Islet of Langerhans (tissue), 1 donor: ENCODE measurements around the gene NAALADL2.

Experiments
- FAIRE-seq: peaks from one replicate; lab custom pipeline; 2011; peaks lifted over from hg19 to GRCh38; lab: Jason Lieb, UNC

The NAALADL2 gene

DNA sequence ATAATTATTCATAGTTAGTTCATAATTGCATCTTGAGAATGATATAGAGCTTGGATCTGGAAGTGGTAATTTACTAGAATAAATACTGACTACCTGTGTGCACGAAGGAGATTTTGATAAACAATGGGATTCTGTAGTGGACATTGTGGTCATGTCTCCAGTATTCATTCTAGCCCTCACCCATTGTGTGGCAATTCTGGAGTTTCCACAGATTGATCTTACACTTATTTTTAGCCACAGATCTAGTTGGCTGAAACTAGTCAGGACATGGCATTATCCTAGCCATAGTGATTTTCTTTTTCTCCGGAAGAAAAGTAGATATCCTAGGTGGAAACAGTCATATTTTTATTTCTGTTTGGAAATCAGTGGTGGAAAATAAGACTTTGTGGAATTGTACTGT, 833.1 kb downstream of the NAALADL2 start:
- no peak for FAIRE-seq

DNA sequence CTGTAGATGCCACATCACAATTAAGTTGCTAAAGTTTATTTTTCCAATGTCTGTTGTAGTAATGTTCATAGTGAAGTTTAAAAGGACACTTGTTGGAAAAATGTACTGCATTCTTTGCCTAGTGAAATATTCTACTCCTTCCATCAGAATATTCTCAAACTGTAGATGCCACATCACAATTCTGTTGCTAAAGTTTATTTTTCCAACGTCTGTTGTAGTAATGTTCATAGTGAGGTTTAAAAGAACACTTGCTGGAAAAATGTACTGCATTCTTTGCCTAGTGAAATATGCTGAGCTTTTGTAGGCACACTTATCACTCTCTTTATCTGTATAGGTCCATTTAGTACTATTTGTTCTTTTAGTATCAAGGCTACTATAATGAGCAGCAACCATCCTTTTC, 836.1 kb downstream of the NAALADL2 start:
- no peak for FAIRE-seq

DNA sequence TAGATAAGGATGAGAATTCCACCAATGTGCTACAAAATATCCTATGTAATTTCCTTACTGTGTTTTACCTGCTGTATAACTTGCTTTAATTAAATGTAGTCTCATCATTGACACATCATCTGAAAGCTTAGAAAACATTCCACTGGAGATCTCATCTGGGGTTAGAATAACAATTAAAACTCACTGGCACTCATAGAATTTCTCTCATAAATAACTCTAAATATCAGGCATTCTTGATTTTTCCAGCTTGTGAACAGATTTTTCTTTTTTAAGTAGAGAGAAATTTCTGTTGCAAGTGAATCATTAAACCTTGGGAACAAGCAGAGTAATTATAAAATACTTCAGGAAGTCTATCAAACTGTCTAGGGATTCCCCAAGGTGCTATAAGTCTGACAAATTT, 843.8 kb downstream of the NAALADL2 start:
- no peak for FAIRE-seq

DNA sequence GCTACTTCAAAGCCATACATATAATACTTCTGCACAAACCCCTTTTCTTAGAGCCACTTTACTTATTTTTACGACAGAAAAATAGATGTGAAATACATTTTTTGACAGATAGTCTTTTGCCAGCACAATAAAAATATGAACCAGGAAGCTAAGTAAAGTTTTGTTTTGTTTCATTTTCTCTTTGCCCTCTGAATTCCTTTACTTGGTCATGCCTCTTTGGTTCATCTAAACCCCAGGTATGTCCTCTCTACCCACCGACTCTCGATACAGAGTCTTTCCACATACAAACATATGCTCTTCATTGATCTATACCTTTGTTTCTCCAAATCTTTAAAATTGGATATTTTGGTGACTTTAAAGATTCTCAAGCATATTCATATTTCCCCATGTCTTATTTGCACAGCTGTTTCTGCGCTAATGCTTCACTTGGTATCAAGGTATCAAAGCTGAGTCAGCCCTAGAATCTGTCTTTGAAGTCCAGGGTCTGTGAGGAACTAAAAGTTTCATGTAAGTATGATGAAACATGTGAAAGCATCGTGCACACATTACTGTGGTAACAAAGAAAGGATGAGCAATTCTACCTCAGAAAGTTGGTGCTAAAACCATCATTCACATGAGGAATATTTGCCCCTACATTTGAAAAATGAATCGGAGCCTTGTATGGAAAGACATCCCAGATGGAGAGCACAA, 845.4 kb downstream of the NAALADL2 start:
- FAIRE-seq, result no peak

DNA sequence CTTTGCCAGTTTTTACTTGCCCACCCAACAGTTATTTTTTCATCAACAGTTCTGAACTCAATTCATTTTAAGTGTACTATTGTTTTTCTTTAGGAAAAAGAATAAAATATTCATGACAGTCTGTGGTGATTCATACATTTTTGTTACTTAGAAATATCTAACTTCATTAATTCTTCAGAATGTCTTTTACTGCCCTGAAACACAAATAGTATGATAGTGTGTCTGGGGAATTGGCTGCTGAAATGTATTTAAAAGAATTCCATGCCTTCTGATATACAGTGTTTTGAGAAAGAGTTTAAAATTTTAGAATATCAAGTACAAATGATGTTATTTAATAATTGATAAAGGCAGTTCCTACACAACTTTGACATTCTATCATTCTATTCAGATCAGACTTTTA, 854.1 kb downstream of the NAALADL2 start:
- no peak for FAIRE-seq

DNA sequence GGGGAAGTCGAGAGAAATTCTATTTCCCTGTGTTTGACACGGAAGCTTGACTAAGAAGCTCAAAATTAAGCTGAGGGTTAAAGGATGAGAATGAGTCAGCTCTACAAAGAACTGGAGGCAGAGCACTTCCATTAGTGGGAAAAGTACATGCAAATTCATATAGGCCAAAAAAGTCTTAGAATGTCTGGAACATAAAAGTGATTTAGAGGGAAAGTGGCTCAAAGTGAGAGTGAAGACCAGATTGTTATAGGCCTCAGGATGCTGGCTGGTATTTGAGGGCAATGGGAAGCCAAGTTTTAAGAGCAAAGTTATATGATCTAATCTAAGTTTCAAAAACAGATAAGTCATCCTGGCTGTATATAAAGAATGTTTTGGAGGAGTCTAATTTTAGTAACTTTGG, 857.3 kb downstream of the NAALADL2 start:
- no peak for FAIRE-seq

DNA sequence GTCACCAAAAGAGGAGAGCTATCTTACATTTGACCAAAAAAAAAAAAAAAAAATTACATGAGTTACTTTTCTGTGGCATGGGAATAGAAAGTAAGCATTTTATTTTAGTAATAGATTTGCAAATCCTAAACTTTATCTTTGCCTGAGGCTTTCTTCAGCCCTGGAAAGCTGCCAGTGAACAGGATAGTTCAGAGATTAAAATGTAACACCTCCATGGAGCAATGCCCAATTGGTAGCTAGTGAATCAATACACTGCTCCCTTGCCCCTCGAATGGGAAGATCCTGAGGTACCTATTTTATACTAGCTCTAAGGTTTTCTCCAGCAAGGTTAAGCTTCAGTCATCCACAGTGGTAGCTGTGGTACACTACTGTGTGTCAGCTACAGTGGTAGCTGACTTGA, 867.1 kb downstream of the NAALADL2 start:
- no peak for FAIRE-seq

DNA sequence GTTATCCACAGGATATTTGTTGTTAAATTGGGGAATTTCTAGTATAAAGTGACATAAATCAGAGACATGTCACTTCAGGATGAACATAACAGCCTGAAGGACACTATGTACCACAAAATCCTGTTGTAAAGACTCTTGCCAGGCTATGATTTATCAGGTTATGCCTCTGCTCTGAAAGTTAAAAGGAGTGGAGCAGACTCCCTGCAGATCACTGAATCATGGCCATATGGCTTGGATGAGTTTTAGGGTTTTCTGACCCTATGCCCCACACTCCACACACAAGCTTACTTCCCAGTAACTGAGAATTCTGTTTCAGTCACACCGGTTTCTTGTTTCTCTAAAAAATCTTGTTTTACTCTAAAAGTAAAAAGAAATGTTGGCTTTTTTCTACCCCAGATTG, 869.4 kb downstream of the NAALADL2 start:
- no peak for FAIRE-seq

DNA sequence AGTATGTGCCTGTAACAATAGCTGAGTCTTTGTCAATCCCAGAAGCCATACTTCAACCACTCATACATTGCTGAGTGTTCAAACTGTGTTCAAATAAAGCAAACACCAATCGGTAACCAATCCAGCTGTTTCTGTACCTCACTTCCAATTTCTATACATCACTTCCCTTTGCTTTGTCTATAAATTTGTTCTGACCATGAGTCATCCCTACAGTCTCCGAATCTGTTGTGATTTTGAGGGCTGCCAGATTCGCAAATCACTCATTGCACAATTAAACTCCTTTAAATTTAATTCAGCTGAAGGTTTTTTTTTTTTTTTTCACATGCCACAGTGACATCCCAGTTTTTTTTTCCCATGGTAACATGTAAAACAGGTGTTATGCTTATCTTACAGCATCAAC, 870.3 kb downstream of the NAALADL2 start:
- no peak for FAIRE-seq

DNA sequence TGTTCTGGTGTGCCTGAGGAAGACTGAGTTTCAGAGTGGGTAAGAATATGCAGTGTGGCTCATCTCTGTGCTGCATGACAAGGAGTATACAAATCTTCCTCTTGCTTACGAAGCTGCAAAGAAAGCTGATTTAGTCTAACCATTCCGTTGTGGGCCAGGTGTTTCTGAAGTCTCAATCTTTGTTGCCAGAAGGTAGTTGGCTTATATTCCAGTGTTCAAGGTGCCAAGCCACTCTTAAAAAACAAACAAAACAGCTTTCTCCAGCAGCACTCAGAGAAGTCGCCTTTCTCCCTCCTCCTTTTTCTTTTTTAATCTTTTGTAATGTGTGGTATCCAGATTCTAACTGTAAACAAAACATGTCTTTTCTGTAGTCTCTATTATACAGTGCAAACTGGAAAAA, 872.4 kb downstream of the NAALADL2 start:
- no peak for FAIRE-seq

DNA sequence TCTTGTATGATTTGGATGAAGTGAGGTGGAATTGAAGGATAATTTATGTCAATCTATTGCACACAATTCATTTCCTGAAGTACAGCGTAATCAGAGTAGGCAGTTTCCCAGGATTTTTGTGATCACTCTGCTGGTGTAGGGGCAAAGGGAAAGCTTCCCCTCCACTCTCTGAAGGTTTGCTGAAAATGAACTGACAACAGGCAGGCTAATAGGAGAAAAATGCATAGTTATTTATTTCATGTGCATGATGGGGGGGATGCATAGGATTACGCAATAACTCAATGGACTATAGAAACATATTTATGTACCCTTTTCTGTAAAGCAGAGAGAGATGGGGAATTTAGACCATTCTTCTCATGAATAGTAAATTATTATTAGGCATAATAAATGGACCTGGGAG, 872.9 kb downstream of the NAALADL2 start:
- FAIRE-seq, result no peak

DNA sequence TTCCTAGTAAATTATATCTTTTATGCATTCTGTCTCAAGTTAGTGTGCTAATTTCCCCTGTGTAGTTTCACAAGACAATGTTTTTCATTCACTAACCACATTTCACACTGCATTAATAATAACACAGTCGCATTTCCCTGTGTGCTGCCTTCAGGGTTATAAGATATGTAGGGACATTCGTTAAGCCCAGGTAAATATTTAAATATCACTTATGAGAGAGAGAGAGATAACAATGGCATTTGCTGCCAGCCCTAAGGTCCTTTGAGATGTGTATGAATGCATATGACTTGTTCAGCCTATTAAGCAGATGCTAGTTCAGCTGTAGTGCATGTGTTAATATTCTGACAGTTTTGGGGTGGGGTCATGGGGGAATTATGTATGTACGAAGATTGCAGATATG, 876.7 kb downstream of the NAALADL2 start:
- no peak for FAIRE-seq

DNA sequence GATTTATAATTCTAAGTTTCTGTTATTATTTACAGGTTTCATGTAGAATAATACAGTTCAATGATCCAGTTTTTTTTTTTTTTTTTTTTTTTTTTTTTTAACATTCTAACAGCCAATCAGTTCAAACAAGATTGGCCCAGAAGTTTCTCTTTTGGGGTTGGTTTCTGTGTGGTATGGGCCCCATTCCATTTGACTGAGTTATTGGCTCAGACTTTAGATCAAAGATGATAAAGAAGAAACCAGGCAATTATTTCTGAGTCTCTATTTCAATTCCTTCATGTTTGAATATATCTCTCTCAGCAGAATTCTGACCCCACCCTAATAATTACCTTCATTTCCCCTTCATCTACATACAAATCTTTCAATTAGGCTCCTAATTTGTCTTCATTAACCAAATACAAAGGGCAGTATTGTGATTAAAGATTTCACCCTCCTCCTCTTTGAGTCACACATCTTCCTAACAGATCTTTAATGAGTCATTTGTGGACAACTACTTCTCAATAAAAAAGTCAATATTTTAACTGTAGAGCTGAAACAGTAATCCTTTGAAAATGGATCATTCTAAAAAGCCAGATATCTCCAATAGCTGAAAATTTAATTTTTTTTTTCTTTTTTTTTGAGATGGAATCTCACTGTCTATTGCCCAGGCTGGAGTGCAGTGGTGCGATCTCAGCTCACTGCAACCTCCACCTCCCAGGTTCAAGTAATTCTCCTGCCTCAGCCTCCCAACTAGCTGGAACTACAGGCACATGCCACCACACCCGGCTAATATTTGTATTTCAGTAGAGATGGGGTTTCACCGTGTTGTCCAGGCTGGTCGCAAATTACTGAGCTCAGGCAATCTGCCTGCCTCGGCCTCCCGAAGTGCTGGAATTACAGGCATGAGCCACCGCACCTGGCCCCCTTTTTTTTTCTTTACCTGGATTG, 878.8 kb downstream of the NAALADL2 start:
- FAIRE-seq, result no peak

DNA sequence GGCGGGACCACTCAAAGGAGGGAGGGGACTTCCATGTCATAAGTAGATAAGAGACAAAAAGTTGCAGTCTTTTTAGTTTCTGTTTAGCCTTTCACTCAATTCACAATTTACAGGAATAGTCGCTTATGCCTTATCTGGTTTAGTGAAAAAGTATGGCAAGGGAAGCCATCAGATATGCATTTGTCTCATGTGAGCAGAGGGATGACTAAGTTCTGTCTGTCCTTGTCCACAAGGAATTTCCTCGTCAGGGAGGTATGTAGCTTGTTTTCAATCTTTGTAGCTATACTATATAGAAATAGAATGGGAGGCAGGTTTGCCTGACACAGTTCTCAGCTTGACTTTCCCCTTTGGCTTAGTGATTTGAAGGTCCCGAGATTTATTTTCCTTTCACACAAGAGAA, 882.8 kb downstream of the NAALADL2 start:
- no peak for FAIRE-seq

DNA sequence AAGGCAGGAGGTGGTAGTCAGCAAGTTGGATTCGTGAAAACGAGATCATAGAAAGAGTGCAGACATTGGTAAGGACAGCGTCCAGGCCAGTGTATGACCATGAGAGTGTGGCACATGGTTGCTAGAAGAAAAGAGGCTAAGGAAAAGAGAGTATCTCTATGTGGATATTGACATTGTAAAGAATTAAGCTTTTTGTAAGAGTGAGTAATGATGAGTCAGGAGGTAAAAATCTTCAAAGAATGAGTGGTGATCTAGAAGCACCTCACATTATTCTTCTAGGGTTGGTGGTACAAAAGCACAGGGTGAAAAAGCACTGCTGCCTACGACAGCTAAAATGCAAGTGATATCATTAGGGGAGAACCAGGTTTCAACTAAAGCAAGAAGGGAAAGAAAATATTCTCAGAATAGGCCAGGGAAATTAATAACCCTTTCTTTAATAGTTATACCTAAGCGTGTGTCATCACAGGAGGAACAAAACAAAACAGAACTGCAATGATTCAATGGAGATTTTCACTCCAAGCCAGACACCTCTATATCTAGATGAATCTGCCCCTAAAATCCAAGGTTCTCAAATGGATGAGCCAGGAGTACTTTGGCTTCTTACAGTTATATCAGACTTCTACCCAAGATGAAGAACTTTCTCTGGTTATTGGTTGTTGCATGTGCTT, 884.7 kb downstream of the NAALADL2 start:
- FAIRE-seq, result no peak

DNA sequence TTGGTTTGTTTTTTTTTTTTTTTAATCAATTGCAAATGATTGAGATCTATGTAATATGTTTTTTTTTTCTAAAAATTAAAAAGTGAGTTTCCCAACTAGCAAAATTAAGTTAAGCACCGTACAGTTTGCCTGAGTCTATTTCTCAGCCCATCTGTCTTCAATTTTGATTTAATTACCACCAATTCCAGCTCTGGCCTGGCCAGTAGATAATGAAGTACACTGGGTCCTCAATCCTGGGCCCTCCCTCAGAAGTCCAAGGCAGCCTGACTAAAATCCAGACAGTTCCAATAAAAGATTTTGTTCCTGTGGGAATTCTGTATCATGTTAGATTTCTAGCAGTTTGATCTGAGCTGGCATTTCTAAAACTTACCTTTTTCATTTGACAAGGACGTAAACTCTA, 887.2 kb downstream of the NAALADL2 start:
- no peak for FAIRE-seq

DNA sequence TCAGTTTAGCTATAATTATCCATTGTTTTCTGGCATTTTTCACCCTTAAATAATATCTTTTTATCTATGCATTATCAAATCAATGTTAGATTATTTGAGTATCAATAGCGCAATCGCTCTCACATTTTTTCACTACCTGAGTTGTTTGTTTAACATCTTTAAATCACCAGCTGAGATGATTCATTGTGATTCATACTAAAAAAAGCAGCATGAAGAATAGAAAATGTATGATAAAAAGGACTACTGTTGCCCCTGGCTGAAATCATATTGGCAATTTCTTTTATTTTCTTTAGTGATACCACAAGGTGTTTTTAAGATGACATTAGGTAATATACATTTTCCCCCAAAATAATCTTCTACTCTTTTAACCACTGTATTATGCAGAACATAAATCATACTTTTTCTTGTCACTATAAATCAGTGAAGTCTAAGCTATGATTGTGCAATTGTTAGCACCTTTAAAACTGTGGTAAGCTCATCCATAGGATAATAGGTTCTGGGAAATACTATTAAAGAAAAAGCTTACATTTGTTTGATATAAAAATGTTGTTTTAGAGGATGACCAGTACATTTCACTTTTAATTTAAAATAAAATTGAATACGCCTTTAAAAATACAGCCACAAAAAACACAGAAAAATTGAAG, 889.1 kb downstream of the NAALADL2 start:
- no peak for FAIRE-seq

DNA sequence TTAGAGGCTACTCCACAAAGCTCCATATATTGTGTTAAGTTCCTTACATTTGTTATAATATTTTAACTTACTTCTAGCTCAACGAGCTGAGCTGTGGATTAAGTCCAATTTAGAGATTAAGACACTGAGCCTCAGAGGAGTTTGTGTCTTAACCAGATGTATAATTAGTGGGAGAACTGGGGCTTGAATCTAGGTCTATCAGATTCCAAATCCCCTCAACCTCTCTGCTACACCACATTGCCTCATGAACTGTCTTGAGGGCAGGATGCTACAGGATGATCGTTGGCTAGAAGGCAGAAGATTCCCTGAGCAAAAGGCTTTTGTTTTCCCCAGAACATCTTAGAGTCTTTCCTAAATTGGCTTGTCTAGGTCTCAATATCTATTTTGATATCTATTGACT, 890.8 kb downstream of the NAALADL2 start:
- FAIRE-seq, result no peak

DNA sequence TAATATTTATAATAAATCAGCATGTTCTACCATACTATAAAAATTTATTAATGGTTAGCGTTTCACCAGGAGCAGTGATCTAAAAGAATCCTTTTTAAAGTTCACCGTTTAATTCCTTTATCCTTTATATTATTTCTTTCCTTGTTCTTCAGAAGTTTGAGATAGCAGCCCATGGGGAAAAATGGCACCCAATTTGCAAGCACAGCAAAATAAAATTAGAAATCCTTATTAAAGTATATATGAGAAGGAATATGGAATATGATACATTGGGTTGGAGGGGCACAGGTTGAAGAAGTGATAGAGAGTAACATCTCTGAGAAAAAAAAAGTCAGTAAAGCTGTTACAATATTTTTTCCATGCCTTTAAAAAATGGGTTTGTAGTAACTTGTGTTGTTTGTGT, 892.0 kb downstream of the NAALADL2 start:
- no peak for FAIRE-seq

DNA sequence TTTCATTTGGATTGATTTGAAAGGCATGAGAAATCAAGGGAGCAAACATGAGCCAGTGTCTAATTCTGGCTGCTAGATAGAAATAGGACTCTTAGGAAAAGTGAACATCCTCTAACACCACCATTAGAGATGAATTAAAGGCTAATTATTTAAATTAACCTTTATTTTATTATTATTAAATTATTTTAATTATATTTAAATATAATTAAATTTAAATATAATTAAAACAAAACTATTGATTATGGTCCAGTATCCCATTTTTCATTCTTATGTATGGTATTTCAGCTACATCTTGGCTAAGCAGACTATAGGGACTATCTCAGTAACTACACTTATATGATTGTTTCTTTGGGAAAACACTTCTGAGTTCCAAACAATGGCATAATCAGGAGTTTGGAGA, 904.8 kb downstream of the NAALADL2 start:
- no peak for FAIRE-seq

DNA sequence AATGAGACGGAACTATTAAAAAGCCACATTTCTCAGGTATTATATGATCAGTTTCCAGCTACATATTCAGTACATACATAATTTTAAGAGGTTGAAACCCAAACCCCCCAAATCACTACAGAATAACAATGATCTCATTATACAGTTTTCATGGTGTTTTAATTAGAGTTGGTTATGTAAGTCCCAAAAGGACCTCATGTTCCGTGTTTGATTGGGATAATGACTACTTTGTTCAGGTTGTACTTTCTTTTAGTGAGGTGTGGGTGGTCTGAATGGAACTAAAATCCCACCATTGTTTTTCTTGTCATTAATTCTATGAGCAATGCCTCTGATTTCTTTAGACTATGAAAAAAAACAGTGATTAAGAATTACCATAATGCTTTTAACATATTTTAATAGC, 905.6 kb downstream of the NAALADL2 start:
- no peak for FAIRE-seq

DNA sequence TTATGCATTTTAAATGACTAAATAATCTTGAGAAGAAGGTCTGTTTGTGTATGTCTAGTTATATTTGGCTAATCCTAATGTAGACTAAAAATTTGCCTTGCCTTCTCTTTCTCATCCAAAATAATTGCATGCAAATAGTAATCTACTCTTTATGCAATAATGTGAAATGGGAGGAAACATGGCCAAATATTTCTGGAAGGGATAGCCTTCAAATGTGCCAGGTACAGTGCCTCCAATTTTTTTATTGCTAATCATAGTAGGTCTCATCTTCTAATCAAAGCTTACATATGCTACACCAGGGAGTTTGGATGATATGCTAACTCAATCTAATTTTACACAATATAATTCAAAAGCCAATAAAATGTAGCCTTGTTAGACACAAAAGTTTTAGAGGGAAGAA, 911.3 kb downstream of the NAALADL2 start:
- no peak for FAIRE-seq

DNA sequence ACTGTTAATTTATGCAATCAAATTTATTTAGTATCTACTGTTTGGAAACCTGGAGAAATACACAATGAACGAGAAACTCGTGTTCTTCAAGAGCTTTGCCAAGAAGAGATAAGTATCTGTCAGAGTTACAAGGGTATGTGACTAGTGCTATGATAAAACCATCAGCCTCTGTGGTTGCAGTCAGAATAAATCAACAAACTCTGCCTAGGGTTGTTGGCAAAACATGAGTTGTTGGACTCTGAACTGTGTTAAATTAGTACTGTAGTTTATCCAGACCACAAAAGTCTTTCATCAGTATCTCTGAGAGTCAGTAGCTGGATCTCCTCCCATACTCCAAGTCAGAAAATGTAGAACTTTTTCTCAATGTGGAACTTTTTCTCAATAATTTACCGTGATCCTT, 918.4 kb downstream of the NAALADL2 start:
- FAIRE-seq, result no peak
